ENCODE data around the gene NRG3. TPM values are rescaled to one million over a fixed set of nuclear protein-coding genes. Genes with fewer than 3 reads are reported as not detected.

NRG3 gene
- total and polyA plus RNA-seq, 5 experiments from 2014 or later = not detected

- Mint-ChIP-seq H3K36me3 (no peaks in the 10 kb centered on the region), H3K4me1 (no peaks in the 10 kb centered on the region), H3K27me3 (no peaks in the 10 kb centered on the region), H3K9me3 (peaks cover 0 to 11% (median 2%) of the 10 kb centered on the region in 9 donors), H3K27ac (no peak overlapping the region), H3K4me3 (no peak overlapping the region)
- POLR2A ChIA-PET = no interaction called here
- ATAC-seq (no peak), DNase-seq (no peak)
These were observed 716.4 kb downstream of the NRG3 start for GRCh38 chr10:82591421-82591820.

GRCh38 chr10:82597840-82598239, 722.8 kb downstream of the NRG3 start:
- Mint-ChIP-seq H3K27me3 (no peaks in the 10 kb centered on the region), H3K9me3 (peaks cover 0 to 12% (median 1%) of the 10 kb centered on the region in 9 donors), H3K4me3 (no peak overlapping the region), H3K4me1 (no peaks in the 10 kb centered on the region), H3K36me3 (no peaks in the 10 kb centered on the region), H3K27ac (no peak overlapping the region)
- POLR2A ChIA-PET = no interaction called here
- no peak for ATAC-seq
- DNase-seq = no peak

- DNase-seq = no peak
- peaks cover 0 to 39% (median 7%) of the 10 kb centered on the region in 9 donors for H3K9me3 Mint-ChIP-seq
- no peak for ATAC-seq
- POLR2A ChIA-PET = no interaction called here
- H3K4me3 Mint-ChIP-seq = no peak overlapping the region
- no peaks in the 10 kb centered on the region for H3K27me3 Mint-ChIP-seq
- no peaks in the 10 kb centered on the region for H3K4me1 Mint-ChIP-seq
- no peaks in the 10 kb centered on the region for H3K36me3 Mint-ChIP-seq
- no peak overlapping the region for H3K27ac Mint-ChIP-seq
These were observed 734.9 kb downstream of the NRG3 start for GRCh38 chr10:82609845-82610244.

GRCh38 chr10:82618007-82618406, 743.0 kb downstream of the NRG3 start:
- no peak overlapping the region for H3K4me3 Mint-ChIP-seq
- H3K4me1 Mint-ChIP-seq = peaks cover 0 to 3% (median 0%) of the 10 kb centered on the region in 4 donors
- no peaks in the 10 kb centered on the region for H3K36me3 Mint-ChIP-seq
- peaks cover 0 to 6% (median 0%) of the 10 kb centered on the region in 9 donors for H3K9me3 Mint-ChIP-seq
- H3K27ac Mint-ChIP-seq = no peak overlapping the region
- POLR2A ChIA-PET = no interaction called here
- DNase-seq (no peak), ATAC-seq (no peak)
- no peaks in the 10 kb centered on the region for H3K27me3 Mint-ChIP-seq

GRCh38 chr10:82621680-82622079, 746.7 kb downstream of the NRG3 start:
- Mint-ChIP-seq H3K4me3 (no peak overlapping the region), H3K9me3 (peaks cover 0 to 13% (median 2%) of the 10 kb centered on the region in 9 donors), H3K36me3 (no peaks in the 10 kb centered on the region), H3K27me3 (no peaks in the 10 kb centered on the region), H3K4me1 (peaks cover 0 to 3% (median 0%) of the 10 kb centered on the region in 4 donors), H3K27ac (no peak overlapping the region)
- POLR2A ChIA-PET = no interaction called here
- ATAC-seq (no peak), DNase-seq (no peak)

DNA sequence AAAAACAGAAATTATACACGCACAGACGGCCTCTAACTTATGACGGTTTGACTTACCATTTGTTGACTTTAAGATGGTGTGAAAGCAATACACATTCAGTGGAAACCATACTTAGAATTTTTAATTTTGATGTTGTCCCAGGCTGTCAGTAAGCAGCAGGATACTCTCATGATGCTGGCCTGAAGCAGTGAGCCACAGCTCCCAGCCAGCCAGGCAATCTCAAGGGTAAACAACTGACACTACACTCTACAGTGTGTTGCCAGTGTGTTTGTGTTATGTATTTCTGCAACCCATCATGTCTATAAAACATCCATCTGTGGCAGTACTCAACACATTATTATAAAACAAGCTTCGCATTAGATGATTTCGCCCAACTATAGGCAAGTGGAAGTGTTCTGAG, 747.5 kb downstream of the NRG3 start:
- Mint-ChIP-seq H3K36me3 (no peaks in the 10 kb centered on the region), H3K4me1 (no peaks in the 10 kb centered on the region), H3K27me3 (no peaks in the 10 kb centered on the region), H3K9me3 (peaks cover 0 to 15% (median 2%) of the 10 kb centered on the region in 9 donors), H3K4me3 (no peak overlapping the region), H3K27ac (no peak overlapping the region)
- no peak for ATAC-seq
- POLR2A ChIA-PET = no interaction called here
- no peak for DNase-seq

- Mint-ChIP-seq H3K36me3 (no peaks in the 10 kb centered on the region), H3K4me1 (no peaks in the 10 kb centered on the region), H3K4me3 (no peak overlapping the region), H3K27me3 (no peaks in the 10 kb centered on the region), H3K9me3 (peaks cover 0 to 24% (median 1%) of the 10 kb centered on the region in 9 donors), H3K27ac (no peak overlapping the region)
- DNase-seq = no peak
- no peak for ATAC-seq
- POLR2A ChIA-PET = no interaction called here
These were observed 750.7 kb downstream of the NRG3 start for GRCh38 chr10:82625512-82626189.

GRCh38 chr10:82628373-82628772, 753.4 kb downstream of the NRG3 start:
- Mint-ChIP-seq H3K4me3 (no peak overlapping the region), H3K27me3 (peaks cover 0 to 3% (median 0%) of the 10 kb centered on the region in 5 donors), H3K4me1 (no peaks in the 10 kb centered on the region), H3K36me3 (no peaks in the 10 kb centered on the region), H3K27ac (no peak overlapping the region), H3K9me3 (peaks cover 0 to 24% (median 4%) of the 10 kb centered on the region in 9 donors)
- ATAC-seq (no peak), DNase-seq (no peak)
- POLR2A ChIA-PET = no interaction called here

DNA sequence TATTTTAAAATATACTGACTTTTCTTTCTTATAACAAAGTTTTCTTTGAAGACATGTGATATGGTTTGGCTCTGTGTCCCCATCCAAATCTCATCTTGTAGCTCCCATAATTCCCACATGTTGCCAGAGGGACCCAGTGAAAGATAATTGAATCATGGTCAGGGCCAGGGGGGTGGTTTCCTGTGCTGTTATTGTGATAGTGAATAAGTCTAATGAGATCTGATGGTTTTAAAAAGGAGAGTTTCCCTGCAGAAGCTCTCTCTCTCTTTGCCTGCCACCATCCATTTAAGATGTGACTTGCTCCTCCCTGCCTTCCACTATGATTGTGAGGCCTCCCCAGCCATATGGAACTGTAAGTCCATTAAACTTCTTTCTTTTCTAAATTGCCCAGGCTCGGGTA, 768.1 kb downstream of the NRG3 start:
- ATAC-seq = no peak
- Mint-ChIP-seq H3K36me3 (no peaks in the 10 kb centered on the region), H3K27ac (no peak overlapping the region), H3K27me3 (no peaks in the 10 kb centered on the region), H3K9me3 (peaks cover 0 to 11% (median 2%) of the 10 kb centered on the region in 9 donors), H3K4me1 (no peaks in the 10 kb centered on the region), H3K4me3 (no peak overlapping the region)
- no peak for DNase-seq
- POLR2A ChIA-PET = no interaction called here

GRCh38 chr10:82643601-82644000, 768.6 kb downstream of the NRG3 start:
- Mint-ChIP-seq H3K36me3 (no peaks in the 10 kb centered on the region), H3K27me3 (no peaks in the 10 kb centered on the region), H3K9me3 (peaks cover 0 to 11% (median 4%) of the 10 kb centered on the region in 9 donors), H3K4me3 (no peak overlapping the region), H3K27ac (no peak overlapping the region), H3K4me1 (no peaks in the 10 kb centered on the region)
- DNase-seq = no peak
- POLR2A ChIA-PET = no interaction called here
- no peak for ATAC-seq

- peaks cover 0 to 11% (median 4%) of the 10 kb centered on the region in 9 donors for H3K9me3 Mint-ChIP-seq
- DNase-seq (no peak), ATAC-seq (no peak)
- no peaks in the 10 kb centered on the region for H3K4me1 Mint-ChIP-seq
- no peaks in the 10 kb centered on the region for H3K36me3 Mint-ChIP-seq
- POLR2A ChIA-PET = no interaction called here
- no peak overlapping the region for H3K27ac Mint-ChIP-seq
- H3K27me3 Mint-ChIP-seq = no peaks in the 10 kb centered on the region
- H3K4me3 Mint-ChIP-seq = no peak overlapping the region
These were observed 770.2 kb downstream of the NRG3 start for GRCh38 chr10:82645221-82645620.

GRCh38 chr10:82653244-82654155, 778.5 kb downstream of the NRG3 start:
- Mint-ChIP-seq H3K9me3 (peaks cover 0 to 30% (median 5%) of the 10 kb centered on the region in 9 donors), H3K27me3 (peaks cover 0 to 1% (median 0%) of the 10 kb centered on the region in 5 donors), H3K4me1 (no peaks in the 10 kb centered on the region), H3K36me3 (no peaks in the 10 kb centered on the region), H3K4me3 (no peak overlapping the region), H3K27ac (no peak overlapping the region)
- DNase-seq (no peak), ATAC-seq (no peak)
- POLR2A ChIA-PET = no interaction called here

- no peak for DNase-seq
- ATAC-seq = no peak
- peaks cover 0 to 1% (median 0%) of the 10 kb centered on the region in 5 donors for H3K27me3 Mint-ChIP-seq
- POLR2A ChIA-PET = no interaction called here
- H3K4me1 Mint-ChIP-seq = no peaks in the 10 kb centered on the region
- no peaks in the 10 kb centered on the region for H3K36me3 Mint-ChIP-seq
- H3K27ac Mint-ChIP-seq = no peak overlapping the region
- peaks cover 0 to 10% (median 4%) of the 10 kb centered on the region in 9 donors for H3K9me3 Mint-ChIP-seq
- H3K4me3 Mint-ChIP-seq = no peak overlapping the region
These were observed 785.2 kb downstream of the NRG3 start for GRCh38 chr10:82660205-82660604.

Data from naive thymus-derived CD8-positive, alpha-beta T cell (primary cell).